Fibroblast of skin of left quadriceps (primary cell): ENCODE measurements around the gene KCNH2.

Source experiments
- DNase-seq, 2 experiments: peaks; one replicate each; pipeline ENCODE4 v3.0.0-alpha.2; 2013; ENCODE audit warnings: low read depth in 2 of 2

KCNH2 gene

DNA sequence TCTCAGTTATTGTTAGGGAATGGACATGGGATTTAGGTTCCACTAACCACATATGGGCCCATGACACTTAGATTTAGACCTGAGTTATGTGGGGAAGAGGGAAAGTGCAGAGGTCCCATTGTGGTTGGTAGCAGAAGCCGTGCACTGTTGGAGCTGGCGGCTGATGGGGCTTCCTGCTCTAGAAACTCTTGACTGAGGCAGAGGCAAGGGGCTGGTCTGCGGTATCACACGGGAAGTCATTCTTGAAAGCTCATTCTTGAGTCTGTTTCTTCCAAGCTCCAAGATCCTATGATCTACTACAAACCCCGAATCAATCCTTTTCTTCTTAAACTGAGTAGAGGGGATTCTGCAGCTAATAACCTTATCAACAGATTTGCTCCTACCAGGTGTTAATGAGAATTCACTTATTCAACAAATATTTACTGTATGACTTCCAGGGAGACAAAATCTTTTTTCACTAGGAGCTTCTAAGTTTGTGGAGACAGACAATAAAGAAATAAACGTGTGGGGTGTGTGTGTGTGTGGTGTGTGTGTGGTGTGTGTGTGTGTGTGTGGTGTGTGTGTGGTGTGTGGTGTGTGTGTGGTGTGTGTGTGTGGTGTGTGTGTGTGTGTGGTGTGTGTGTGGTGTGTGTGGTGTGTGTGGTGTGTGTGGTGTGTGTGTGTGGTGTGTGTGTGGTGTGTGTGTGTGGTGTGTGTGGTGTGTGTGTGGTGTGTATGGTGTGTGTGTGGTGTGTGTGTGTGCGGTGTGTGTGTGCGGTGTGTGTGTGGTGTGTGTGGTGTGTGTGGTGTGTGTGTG lies 68.7 kb downstream of the KCNH2 start:
- DNase-seq = no peak

DNA sequence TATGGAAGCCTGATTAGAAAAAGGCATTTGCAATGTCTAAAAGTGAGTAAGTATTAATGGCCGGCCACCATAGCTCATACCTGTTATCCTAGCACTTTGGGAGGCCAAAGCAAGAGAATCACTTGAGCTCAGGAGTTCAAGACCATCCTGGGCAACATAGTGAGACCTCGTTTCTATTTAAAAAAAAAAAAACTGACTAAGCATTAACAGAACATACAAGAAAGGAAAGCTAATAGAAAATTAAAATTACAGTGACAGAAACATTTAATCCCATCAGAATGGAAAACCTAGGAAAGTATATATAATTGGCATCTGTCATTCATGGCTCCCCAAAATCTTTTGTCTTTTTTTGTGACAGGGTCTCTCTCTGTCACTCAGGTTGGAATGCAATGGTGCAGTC lies 69.9 kb downstream of the KCNH2 start:
- no peak for DNase-seq

DNA sequence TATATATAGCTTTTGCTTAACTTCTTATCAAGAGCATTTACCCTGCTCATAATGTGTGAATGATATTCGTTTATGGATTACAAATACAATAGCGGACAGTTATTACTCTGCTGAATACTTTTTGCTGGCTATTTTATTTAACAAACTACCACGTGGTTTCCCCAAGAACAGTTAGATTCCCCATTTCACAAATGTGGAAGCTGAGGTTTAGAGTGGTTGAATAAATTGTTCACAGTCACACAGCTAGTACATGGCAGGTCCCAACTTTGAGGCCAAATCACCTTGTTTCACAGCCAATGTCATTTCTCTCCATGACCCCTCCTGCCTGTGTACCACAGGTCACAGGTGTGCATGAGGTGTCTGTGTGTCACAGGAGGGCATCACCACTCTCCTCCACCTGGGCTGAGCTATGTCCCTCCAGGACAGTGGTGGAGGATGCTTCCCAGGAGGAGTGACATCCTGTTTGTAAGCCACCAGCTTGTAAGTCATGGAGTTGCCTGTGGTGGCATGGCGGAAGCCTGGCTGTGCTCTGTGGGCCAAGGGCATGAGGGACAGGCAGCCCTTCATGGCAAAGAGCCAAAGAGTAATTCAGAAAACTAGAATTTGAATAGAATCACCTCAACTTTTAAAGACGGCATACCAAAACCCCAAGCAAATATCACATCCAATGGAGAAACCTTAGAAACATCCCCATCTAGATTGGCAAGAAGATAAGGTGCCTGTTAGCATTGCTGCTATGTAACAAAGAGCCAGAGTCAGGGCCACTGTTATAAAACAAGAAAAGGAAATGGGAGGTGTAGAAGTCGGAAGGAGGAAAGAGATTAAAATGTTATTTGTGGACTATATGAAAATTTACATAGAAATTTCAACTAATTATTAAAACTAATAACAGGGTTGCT lies 73.9 kb downstream of the KCNH2 start:
- DNase-seq = no peak

GRCh38 chr7:150903606-150904005 lies 74.5 kb downstream of the KCNH2 start:
- DNase-seq = no peak

DNA sequence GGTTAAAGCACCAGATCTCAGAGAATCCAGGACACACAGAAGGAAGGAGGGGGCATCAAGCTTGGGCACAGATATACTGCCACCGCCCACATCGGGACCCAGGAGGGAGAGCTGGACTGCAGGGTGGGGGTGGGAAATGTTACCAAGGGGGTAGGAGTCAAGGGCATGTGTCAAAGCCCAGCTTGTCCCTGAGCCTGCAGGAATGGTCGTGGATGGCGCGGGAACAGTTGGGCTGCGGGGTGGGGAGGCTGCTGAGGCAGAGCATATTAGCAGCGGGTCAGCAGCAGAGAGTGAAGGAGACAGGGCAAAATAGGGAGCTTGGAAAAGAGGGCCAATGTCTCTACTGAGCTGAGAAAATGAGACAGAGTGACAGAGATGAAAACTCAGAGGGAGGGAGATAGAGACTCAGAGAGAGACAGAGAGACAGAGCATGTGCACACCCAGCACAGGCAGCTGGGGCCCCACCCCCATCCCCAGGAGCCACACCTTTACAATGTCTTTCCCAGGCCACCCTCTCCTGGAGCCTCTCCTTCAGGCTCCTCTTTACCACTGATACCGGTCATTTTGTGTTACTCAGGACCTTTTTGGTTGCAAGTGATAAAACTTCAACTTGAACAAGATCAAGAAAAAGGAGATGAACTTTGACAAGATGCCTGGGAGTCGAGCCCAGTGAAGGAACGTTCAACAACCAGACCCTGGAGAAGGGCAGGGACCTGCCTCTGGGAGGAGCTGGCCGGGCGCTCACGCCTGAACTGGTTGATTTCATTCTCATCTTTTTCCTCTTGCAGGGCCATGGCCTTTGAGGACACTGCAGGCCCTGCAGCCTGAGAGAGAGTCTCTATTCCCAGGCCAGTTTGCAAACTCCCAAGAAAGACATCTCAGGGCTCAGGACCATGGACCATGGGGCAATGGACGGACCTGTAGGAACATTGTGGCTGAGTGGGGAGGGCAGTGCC lies 75.8 kb downstream of the KCNH2 start:
- no peak for DNase-seq

- DNase-seq = no peak
Observed at GRCh38 chr7:150901160-150902035, 76.7 kb downstream of the KCNH2 start.

GRCh38 chr7:150900675-150901074 lies 77.4 kb downstream of the KCNH2 start:
- no peak for DNase-seq

DNA sequence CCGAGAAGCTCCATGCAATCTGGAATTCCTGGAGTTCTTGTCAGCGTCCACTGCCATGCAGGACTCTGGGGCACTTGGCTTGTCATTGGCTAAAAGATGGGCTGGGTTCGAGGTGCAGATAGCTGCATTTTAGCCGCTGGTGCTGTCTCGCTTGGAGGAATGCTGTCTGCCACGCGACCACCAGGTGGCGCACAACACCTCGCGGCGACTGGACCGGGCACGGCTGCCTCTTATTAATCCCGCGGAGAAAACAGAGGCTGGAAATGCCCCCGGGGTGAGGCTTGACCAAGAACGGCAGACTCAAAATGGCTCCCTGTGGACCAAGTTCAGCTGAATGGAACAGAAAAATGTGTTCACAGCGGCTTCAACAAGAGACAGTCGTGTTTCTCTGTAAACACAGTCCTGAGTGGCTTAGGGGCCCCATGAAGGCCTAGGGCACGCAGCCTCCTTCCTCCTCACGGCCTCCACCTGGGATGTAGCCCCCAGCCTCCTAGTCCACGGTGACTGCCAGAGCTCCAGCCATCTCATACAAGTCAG lies 79.6 kb downstream of the KCNH2 start:
- peak; percentile 4 to 6 for DNase-seq

GRCh38 chr7:150897502-150898474 lies 80.3 kb downstream of the KCNH2 start:
- no peak for DNase-seq

- no peak for DNase-seq
Observed at GRCh38 chr7:150896562-150897209, 81.4 kb downstream of the KCNH2 start.

GRCh38 chr7:150895809-150896208 lies 82.3 kb downstream of the KCNH2 start:
- DNase-seq = no peak
